Ovary (tissue), 3 donors: ENCODE measurements around the gene ZFYVE26.

Source experiments
- CTCF ChIP-seq, 3 donors: fragments of 450-650 bp in 2 of 3; fragments of 200-600 bp in 1 of 3; IDR thresholded peaks; one replicate each; pipeline versions ENCODE4 v1.5.1 to v1.8.0; 2016 to 2022; ENCODE audit warnings: antibody characterized with exemption in 3 of 3, mild to moderate bottlenecking in 1 of 3
- EP300 ChIP-seq: sonication (generic); formaldehyde crosslinking; IDR thresholded peaks from one replicate; pipeline ENCODE4 v1.6.1; 2017; ENCODE audit warnings: antibody characterized with exemption
- donor health status: DM: no; HTN: no; CAD: no.

- TF ChIP-seq CTCF (IDR thresholded peaks at IDR 0.05) (no peak), EP300 (no peak)
Observed at GRCh38 chr14:67859169-67859749, 42.9 kb upstream of the ZFYVE26 start.
